HG02678 (cell line): ENCODE measurements around the gene IQSEC1.

Source experiments
- ATAC-seq: cut with Tn5 transposase; IDR thresholded peaks from one replicate; pipeline ENCODE4 v1.9.1; 2021; ENCODE audit warnings: mild to moderate bottlenecking, moderate library complexity; ENCODE audit not compliant: unreplicated experiment

The IQSEC1 gene

DNA sequence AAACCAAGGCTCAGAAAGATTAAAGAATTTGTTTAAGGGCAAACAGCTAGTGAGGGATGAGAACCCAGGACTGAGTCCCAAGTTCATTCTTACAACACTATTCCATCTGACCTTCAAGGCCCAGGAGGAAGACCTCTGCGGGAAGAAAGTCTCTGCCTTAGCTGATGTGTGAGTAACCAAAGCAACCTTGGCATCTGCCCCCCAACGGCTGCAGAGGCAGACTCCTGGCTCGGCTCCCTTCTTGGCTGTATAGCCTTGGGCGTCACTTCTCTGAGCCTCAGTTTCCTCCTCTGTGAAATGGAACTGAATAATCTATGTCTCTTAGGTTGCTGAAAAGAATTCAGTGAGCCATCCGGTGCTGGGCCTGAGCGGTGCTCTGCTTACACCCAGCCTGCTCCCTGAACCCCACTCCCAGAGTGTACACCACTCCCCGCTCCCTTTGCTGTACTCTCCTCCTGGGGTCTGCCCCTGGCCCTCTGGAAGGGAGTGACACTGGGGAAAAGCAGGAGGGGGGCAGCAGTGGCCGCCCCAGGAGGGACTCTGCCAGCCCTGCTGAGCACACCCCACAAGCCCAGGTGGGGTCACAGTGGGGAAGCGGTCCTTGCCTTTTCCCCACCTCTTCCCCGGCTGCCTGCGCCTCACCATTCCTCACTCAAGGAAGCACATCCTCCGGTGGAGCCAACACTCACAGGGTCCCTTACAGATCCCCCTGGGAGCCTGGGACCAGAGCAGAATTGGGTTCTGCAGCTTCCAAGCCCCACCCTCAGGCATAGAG, 97.3 kb downstream of the IQSEC1 start:
- ATAC-seq, result no peak

DNA sequence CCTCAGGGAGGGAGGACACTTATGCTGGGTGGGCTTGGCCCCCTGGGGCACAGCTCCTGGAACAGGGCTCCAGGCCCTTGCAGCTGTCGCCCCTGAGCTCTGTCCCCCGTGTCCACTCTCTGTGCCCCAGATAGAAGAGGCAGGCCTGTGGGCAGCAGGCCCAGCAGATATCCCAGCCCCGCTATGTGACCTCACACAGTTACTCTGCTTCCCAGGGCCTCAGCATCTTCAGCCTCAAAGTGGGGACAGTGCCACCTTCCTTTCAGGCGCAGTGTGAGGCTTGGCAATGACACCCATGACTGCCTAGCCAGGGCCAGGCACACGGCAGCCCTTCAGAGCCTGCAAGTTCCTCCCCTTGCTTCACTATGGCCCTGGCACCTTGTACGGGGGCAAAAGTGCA, 98.4 kb downstream of the IQSEC1 start:
- no peak for ATAC-seq

DNA sequence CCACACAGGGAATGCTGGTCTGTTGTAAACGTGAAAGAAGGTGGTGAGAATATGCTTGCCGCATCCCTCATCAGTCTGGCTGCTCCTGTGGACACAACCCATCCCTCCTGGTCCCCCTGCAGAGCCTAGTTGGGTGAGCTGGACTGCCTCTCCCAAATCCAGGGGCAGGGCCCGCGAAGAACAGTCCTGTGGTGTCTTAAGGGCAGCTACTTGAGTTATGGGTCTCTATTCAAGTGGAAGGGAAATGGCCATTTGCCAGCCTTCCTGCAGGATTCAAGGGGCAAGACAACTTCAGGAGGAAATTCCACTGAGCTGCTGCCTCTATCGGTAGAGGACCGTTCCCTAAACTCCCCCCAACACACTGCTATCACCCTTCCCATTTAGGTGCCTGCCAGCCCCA, 98.9 kb downstream of the IQSEC1 start:
- ATAC-seq, result peak; percentile 7

DNA sequence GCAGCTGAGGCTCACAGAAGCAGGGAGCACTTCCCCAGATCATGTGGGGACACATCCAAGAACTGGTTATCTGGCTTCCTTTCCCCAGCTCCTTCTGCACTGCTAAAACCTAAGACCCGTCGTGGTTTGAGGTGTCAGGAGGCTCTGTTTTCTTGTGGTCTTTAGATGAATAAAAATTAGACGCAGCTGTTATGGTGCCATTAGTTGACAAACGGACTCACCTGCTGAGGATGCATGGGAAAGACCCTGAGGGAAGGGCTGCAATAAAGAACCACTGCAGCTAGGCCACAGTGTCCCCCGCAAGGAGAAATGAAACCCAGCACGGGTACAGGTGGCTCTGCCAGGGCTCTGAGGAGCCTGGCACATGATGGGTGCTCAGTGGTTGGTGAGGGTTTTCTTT, 99.4 kb downstream of the IQSEC1 start:
- peak; percentile 55 for ATAC-seq

DNA sequence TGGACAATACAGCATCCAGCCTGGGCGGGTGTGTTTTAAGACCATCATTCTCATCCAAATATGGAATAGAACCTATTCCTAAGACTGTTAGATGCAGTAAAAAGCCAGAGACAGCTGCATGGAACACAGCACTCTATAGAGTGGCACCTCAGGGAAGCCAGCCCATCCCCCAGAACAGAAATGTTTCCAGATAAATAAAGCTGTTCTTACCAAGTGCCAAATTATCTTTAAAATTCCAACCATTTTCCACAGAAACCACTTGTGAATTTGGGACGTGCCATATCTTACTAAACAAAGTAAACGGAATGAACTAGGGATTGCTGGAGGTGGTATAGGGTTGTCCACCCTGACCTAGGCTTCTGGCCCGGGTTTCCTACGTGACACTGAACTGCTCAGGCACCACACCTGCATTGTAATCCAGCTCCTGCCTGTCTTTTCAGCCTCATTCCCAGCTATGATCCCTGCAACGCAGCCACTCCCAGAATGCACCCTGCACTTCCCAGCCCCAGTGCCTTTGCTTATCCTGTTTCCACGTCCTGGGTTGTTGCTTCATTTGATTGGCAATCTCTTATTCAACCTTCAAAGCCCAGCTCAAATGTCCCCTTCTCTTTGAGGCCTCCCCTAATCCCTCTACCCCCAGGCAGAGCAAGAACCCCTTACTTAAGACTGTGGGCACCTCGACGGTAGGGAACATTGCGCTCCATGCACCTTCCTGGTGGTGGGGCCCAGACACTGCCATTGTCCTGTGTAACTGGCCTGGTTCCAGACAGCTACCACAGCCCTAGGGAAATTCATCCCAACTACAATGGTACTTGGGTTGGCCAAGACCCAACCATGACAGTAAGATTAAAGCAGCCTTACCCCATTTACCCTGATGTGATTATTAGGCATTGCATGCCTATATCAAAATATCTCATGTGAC, 100.2 kb downstream of the IQSEC1 start:
- ATAC-seq, result no peak

DNA sequence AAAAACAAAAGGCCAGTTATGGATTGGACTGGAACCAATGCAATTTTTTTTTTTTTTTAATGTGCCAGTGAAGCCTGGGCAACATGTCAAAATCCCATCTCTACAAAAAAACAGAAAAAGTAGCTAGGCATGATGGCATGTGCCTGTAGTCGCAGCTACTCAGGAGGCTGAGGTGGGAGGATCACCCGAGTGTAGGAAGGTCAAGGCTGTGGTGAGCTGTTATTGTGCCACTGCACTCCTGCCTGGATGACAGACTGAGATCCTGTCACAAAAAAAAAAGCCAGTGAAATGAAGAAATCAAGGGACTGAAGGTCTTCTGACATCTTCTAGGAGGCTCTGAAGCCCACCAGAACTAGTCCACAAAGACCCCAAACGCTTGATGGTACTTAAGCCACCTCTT, 101.2 kb downstream of the IQSEC1 start:
- no peak for ATAC-seq

DNA sequence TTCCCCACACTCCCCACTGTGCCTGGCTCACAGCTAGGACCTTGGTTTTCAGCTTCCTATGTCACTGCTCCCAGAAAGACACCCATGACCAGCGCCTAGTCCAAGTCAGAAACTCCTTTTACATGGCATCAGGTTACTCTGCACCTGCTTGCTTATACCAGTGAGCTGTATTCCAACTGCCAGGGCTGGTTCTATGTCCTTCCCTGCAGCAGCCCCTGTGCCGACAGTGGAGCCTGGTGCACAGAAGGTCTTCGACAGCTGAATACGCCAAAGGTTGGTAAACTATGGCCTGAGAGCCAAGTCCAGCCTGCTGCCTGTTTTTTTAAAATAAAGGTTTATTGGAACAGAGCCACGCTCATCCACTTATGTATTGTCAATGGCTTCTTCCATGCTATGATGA, 102.5 kb downstream of the IQSEC1 start:
- no peak for ATAC-seq

DNA sequence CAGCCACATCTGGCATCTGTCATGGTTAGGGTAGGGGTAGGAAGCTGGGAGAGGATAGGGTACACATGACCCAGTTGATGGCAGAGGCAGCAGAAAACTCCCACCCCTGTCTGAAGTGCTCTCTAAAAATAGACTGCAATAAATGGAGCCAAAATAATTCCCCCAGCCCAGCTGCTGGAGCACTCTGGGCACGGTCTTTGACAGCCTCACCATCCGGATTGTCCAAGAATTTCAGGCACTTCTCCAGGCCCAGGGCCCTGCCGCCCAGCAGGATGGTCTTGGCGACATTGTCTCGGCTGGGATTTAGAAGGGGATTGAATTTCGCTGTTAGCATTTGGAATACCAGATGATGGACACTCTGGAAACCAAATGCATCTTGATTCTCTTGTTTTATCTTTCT, 103.7 kb downstream of the IQSEC1 start:
- no peak for ATAC-seq

DNA sequence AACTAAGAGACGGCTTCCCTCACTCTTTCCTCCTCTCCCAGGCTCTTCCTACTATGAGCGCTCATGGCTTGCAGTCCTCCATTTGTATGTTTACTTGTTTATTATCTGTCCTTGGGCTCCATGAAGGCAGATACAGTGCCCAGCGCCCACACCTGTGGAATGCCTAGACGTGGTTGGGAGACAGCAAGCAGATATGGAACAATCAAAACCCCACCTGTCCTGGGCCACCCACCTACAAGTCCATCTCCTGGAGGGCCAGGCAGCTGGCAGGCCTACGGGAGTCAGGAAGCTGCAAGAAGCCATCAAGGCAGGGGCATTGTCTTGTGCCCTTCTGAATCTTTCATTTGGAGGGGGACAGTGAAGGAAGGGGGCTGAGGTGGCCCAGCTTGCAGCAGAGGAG, 104.7 kb downstream of the IQSEC1 start:
- no peak for ATAC-seq

DNA sequence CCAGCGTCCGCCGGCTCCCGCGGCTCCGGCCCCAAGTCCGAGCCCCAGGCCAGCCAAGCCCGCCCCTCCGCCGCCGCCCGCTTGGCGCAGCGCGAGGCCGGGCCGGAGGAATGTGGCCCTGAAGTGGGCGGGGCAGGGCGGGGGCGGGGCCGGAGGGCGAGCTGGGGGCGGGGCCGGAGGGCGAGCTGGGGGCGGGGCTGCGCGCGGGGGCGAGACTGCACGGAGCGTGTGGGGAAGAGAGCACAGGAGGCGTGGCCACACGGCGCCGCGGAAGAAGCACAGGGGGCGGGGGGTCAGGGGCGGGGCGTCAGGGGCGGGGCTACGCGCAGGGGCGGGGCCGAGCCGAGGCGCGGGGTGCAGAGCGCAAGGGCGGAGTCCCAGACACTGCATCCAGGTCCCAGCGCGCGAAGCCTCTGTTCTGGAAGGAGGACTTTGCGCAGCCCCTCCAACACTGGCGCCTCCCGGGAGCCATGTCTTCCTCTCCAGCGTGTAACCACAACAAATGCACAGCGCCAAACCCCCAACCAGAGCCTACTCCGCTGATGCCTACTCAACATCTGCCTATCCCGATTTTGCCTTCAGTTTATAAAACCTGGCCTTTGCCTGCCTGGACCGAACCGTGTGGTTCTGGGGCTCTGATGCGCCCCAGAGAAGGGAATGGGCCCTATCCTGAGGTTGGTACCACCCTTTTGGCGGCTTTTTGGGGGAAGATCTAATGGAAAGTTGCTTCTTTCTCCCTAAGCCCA, 105.5 kb downstream of the IQSEC1 start:
- ATAC-seq, result peak; percentile 74

DNA sequence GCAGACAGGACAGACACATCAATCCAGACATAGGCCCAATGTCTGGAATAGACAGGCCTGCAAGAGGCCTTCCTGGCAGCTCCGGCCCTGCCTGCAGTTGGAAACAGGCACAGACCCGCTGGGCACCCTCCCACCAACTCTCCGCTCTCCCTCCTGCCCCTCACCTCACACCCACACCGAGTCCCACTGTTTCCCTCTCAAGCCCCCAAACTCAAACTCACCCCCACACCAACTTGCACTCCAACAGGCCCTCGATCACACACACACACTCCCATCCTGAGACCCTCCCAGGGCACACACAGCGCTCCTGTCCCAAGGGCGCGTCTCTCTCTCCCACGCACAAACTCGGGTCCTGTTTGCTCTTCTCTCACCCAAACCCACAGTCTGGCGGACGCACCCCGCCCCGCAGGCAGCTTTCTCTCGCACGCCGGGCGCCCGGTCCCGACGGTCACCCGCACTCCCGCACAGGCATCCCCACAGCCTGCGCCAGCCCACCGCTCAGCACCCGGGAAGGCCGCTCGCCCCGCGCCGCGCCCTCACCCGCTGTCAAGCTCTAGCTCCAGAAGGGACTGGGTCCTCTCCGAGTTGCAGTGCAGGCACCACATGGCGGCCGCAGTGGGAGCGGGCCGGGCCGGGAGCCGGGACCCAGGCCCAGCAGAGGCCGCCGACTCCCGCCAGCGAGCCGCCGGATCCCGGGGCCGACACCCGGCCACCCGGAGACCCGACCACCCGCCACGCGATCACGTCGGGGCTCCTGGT, 106.2 kb downstream of the IQSEC1 start:
- peak; percentile 15 for ATAC-seq

DNA sequence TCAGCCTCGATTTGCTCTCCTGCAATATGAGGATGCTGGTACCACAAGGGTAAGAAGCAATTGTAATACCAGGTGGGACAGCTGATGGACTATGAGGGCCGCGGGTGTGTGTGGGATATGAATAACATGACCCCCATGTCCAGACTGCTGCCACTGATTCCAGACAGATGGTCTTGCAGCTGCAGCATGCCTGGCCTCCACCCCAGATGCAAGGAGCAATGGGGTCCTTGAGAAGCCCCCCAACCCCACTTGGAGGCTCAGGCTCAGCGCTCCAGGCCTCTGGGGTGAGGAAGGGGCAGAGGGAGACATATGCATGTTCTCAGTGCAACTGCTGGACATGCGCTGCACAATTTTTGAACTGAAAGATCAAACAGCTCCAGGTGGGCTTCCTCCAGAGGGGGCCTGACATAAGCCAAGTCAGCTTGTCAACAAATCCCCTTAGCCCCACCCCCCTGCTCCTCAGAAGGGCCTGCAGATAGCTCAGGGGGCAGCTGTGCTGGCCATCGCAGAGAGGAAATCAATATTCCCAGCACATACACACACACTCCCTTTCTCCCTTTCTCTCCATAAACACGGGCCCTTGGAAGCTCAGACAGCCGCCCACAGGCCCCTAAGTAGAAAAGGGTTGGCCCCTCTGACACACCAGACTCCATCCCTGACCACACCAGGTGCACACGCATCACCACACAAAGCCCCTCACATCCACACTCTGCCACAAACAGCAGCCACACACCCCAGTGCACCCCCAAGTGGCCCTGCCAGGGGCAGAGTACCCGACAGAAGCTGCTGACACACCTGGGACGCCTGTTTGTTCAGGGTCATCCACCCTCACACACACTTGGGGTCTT, 107.0 kb downstream of the IQSEC1 start:
- ATAC-seq, result no peak

DNA sequence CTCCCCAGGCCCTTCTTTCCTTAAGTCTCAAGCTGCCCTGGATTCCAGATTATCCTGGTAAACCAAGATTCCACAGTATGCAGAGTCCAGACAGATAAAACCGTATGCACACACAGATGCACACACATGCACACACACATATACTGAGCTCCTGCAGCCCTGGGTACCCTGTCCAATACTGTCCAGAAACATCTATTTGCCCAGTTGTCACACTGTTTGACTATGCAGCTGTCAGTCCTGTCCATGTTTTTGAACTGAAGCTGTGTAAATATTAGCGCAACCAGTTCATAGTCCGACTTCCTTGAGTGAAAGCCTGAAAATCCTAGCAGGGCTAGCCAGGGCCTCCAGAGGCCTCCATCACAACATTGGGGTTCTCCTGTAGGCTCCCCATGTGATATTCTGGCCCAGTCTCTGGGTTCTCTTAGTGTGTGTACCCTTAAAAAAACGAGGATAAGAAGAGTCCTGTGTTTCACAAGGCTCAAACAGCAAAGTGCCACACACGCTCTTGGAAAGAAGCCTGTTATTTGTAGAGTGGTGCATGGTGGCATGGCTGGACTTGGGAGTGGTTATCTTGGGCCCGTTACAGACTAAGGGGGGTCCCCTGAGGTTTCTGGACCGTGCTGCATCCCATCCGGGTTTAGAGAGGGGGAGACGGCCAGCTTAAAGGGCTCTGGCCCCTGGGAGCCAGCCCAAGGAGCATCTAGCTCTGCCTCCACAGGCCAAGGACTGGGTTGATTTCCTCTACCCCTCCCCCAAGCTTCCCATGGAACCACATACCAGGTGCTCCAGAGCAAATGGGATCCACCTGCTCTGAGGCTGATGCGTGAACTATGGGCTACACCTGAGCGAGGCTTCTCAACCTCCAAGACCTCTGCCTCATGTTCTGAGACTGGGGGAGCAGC, 108.3 kb downstream of the IQSEC1 start:
- ATAC-seq, result no peak

DNA sequence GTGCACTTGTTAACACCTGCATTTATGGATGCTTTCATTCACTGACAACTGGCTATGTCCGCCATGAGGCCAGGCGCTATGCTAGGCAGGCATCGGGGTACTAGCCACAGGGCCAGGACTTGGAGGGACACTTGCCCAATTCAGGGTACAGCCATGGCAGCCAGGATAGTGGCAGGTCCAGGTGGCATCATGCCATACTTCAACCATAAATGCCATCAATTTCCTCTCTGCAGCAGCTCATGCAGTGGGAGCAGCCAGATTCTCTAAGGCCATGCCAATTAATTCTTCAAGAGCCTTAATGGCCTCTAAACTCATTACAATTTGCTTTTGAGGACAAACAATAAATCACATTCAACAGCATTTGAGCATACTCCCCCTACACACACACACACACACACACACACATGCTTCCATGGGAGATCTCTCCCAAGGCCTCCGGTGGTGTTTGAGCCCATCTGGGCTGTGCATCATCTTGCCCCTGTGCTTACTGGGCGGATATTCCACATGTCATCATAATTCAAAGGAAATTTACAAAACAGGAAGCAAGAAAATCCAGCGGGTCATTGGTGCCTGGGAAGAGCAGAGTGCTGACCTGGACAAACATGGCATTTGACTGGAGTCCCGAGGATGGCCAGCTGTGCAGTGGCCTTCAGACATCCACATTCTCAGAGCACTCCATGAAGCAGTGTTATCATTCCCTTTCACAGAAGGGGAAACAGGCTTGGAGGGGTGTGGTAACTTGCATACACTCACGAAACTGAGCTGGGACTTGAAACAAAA, 109.1 kb downstream of the IQSEC1 start:
- ATAC-seq, result no peak

DNA sequence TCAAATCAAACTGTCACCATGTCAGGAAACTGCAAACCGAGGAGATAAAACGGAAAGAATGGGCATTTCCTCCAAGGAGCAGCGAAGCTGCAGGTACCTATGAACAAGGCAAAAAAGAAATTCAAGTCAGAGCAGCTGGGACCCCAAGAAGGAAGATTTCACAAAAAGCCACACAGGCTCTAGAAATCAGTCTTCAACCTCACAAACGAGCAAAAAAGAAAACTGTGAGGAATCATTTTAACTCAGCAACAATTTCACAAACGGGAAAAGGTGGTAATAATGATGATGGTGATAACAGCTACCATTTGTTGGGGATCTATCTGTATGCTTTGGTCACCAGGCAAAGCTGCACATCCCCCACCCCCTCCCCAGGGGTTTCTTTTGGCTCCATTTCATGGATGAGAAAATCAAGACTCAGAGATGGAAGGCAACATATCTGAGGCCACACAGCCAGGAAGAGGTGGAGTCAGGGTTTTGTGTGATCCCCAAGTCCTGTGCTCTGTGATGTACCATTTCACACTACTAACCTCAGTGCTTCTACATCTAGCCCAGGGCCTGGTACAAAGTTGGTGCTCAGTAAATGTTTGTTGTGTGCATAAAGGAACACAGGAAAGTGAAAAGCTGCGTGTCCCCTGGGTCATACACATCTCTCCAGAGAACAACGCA, 109.9 kb downstream of the IQSEC1 start:
- ATAC-seq, result no peak

DNA sequence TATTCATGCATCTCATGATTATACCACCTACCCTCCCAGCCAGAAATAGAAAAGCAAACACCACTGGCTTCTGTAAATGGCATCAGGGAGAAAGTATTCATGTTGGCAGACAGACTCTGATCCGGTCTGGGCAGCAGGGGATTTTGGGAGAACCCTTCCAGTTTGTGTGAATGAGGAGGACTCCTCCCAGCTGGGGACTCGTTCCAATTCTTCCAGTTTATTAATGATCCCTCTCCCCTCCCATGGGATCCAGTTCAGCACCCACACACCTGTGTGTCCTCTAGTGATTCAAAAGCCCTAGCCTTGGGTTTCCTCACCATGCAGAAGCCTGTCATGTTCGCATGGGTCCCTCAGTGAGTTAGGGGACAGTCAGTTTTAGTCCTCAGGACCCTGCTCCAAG, 110.9 kb downstream of the IQSEC1 start:
- no peak for ATAC-seq

DNA sequence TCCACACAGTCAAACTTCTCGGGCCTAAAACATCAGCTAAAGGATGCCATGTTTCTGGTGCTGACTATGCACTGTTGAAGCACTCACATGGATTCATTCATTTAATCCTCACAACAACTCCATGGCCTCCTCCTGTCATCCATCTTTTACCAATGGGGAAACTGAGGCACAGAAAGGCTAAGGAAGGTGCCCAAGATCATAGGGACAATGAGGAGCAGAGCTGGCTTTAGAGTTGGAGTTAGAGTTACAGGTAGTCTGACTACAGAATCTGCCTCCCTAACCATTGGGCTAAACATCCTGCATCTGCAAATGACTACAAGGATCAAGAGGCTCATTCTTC, 111.6 kb downstream of the IQSEC1 start:
- no peak for ATAC-seq
